Activated T-helper 2 cell treated with anti-CD3 and anti-CD28 coated beads, Interferon-gamma antibody, Interleukin-2, Interleukin-4, amounts not matched to agents 10 μg/mL and 5 μg/mL and 100 μg/mL, durations not matched to agents 14 hours and 24 hours and 36 hours (primary cell): ENCODE data around the gene CYB5D1. TPM values are rescaled to one million over a fixed set of nuclear protein-coding genes. Genes with fewer than 3 reads are reported as not detected.

ENCODE experiments used
- DNase-seq: peaks from one replicate; pipeline ENCODE4 v3.0.0; 2021; ENCODE audit warnings: low spot score
- H3K27ac Mint-ChIP-seq: one replicate; pipeline ENCODE4 v1.8.0; 2021; ENCODE audit warnings: mixed read lengths
- H3K27me3 Mint-ChIP-seq: one replicate; pipeline ENCODE4 v1.8.0; 2021; ENCODE audit warnings: low read depth, mixed read lengths
- H3K36me3 Mint-ChIP-seq: one replicate; pipeline ENCODE4 v1.8.0; 2021; ENCODE audit warnings: low read depth, mixed read lengths
- H3K4me1 Mint-ChIP-seq: one replicate; pipeline ENCODE4 v1.8.0; 2021; ENCODE audit warnings: low read depth, mixed read lengths
- H3K4me3 Mint-ChIP-seq: one replicate; pipeline ENCODE4 v1.8.0; 2021; ENCODE audit warnings: low read depth, mild to moderate bottlenecking, moderate library complexity, mixed read lengths
- H3K9me3 Mint-ChIP-seq: one replicate; pipeline ENCODE4 v1.8.0; 2021; ENCODE audit warnings: mixed read lengths
- intact Hi-C: fragments of 100-400 bp; cut with micrococcal nuclease; formaldehyde crosslinking; loops from one replicate; pipeline ENCODE4 v1.15.1; 2023
- total RNA-seq: library from RNA; stranded (reverse); gene quantifications from 2 replicates; pipeline ENCODE4 v1.2.3, GENCODE V29; 2022

The CYB5D1 gene
- total RNA-seq, 1 donor from 2014 or later = 8.8 TPM

DNA sequence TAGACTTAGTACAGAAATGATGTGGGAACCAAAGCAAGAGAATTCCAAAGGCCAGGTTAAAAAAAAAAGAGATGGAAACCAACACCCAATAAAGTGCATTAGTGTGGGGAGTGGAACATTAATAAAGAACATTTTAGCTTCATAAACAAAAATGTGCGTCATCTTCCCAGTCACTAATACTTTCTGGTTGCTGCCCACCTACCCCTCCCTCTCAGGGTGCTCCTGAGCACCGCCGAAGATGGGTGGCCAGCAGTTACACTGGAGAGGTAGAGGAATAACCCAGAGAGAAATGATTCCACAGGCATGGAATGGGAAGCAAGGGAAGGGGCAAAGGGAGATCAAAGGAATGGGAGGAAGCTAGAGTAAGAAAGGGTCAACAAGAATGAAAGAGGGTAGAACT lies 24.8 kb downstream of the CYB5D1 start:
- Mint-ChIP-seq H3K4me3 (no peak overlapping the region), H3K9me3 (no peaks in the 10 kb centered on the region), H3K27me3 (no peaks in the 10 kb centered on the region), H3K36me3 (peaks cover 8% of the 10 kb centered on the region), H3K27ac (no peak overlapping the region), H3K4me1 (peaks cover 5% of the 10 kb centered on the region)
- DNase-seq = no peak
- intact Hi-C loops = loop anchor here (10.0 kb wide), 1 partner anchor 242 kb away; the partner anchor contains the start of gene HES7

DNA sequence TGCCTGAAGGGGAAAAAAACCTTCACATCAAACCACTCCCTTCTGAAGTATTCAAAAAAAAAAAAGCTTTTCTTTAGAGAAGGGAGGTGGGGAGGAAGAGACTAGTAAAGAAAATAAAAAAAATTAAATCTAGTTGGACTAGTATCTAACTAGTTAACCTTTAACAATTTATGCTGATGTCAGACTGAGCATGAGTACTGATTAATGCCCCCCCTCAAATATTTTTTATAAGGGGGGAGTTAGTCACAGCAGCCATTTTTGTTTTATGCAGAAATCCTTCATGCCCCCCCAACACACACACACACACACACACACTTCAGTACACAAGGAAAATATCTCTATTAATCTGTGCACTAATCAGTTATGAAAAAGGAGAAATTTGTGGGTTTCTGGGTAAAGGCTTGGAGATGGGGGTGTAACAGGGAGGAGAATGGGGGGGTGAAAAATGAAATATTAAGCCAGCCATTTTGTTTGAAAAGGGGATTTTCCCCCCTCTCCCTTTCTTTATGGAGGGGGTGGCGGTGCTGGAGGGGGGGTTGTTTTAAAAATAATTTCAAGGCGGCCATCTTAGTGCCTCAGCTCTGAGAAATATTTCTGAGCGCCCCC lies 26.1 kb downstream of the CYB5D1 start:
- no peaks in the 10 kb centered on the region for H3K27me3 Mint-ChIP-seq
- intact Hi-C loops = loop anchor here (10.0 kb wide), 1 partner anchor 241 kb away; the partner anchor contains the start of gene HES7
- DNase-seq = peak; percentile 23
- peaks cover 8% of the 10 kb centered on the region for H3K36me3 Mint-ChIP-seq
- peak overlapping the region; percentile 76 for H3K27ac Mint-ChIP-seq
- H3K4me3 Mint-ChIP-seq = peak overlapping the region; percentile 70
- H3K9me3 Mint-ChIP-seq = no peaks in the 10 kb centered on the region
- H3K4me1 Mint-ChIP-seq = peaks cover 5% of the 10 kb centered on the region

DNA sequence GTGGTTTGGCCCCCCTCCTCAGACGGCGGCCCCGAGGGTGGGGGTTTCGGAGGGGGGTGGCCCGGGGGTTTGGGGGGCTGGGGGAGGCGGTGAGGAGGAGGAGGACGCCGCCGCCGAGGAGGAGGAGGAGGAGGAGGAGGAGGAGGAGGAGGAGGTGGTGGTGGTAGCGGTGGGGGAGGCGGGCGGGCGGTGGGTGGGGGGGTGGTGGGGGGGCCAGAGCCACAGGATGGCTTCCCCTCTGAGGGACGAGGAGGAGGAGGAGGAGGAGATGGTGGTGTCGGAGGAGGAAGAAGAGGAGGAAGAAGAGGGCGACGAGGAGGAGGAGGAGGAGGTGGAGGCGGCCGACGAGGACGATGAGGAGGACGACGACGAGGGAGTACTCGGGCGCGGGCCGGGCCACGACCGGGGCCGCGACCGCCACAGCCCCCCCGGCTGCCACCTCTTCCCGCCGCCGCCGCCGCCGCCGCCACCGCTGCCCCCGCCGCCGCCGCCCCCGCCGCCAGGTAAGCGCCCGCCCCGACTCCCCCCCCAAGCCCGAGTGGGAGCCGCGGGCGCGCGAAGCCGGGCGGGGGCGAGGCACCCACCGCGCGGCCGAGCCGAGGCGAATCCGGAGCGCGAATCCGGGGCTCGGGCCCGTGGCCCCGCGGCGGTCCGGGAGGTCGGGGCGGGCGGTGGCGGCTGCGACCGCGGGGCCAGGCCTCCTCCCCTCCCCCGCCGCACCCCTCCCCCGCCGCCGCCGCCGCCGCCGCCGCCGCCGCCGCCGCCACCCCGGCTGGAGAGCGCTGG lies 27.0 kb downstream of the CYB5D1 start:
- Mint-ChIP-seq H3K4me1 (peaks cover 5% of the 10 kb centered on the region), H3K9me3 (no peaks in the 10 kb centered on the region), H3K27me3 (no peaks in the 10 kb centered on the region), H3K4me3 (peak overlapping the region; percentile 73), H3K27ac (peak overlapping the region; percentile 79), H3K36me3 (peaks cover 15% of the 10 kb centered on the region)
- peak; percentile 39 for DNase-seq
- intact Hi-C loops = loop anchor here (10.0 kb wide), 1 partner anchor 240 kb away; the partner anchor contains the start of gene HES7

DNA sequence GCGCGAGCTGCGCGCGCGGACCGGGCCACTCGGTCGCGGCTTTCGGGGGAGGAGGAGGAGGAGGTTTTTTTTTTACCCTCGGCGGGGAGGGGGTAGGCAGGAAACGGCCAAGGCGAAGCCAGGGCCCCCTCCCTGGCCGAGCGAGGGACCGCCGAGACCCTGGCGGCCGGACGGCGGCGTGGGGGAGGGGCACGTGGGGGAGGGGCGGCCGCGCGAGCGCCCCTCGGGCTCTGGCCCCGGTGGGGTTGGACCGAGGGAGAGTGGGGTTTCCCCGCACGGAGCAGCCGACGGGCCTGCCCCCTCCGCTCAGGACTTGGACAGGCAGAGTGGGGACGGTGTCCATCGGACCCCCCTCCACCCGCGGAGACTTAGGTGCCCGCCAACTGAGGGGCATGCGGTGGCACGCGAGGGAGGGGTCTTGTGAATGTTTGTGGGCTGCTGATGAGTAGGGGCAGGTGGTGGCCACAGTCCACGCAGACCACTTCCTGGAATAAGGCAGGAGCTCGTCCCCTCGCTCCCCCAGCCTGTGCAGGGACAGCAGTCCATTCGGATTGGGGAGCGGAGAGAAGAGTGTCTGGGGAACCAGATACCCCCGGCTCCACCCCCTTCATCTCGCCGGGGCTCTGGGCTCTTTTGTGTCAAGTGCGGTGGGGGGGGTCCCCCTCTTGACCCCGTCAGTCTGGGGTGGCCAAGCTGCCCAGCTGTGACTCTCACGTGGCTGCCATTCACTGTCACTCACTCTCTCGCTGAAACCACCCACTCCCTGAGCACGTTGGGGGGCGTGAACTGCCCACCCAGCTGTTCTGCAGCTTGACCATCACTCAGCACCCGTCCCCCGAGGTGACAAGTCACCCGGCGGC lies 27.8 kb downstream of the CYB5D1 start:
- H3K36me3 Mint-ChIP-seq = peaks cover 23% of the 10 kb centered on the region
- intact Hi-C loops = loop anchor here (2.0 to 10.0 kb wide), 3 partner anchors 29 to 239 kb away; partner anchors contain the start of genes HES7 and KDM6B
- no peak overlapping the region for H3K27ac Mint-ChIP-seq

DNA sequence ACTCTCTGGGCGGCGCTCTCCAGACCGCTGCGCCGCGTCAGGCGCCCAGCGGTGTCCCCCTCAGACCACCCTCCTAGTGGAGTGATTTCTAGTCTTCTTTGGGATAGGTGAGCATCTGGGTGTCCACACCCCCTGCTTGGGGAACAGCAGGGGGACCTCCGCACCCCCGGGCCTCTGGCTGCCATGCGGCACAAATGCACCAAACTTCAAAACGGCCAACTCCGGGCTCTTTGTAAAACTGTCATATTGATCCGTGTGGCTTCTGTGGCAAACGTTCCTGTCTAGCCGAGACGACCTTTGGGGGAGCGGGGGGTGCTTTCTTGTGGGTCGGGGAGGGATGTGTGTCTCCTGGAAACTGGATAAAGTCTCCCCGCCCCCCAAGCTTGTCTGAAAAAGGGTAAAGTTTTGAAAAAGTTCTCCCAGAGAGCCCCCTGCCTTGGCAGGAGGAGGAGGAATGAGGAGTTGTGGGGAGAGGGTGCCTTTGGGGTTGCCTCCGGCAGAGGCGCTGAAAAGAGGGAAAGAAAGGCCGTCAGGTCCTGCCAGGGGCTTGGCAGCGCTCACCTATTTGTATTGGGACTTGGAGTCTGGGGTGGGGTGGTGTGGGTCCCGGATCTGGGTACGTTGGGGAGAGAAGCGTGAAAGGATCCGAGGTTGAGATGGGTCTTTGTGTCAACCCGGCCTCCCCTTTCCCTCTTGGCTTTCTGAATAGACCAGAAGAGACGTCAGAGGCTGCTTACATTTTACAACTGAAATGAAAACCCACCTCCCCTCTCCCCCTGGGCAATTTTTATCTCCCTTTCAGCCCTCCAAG lies 28.6 kb downstream of the CYB5D1 start:
- Mint-ChIP-seq H3K9me3 (no peaks in the 10 kb centered on the region), H3K27ac (no peak overlapping the region), H3K4me3 (no peak overlapping the region), H3K36me3 (peaks cover 32% of the 10 kb centered on the region), H3K4me1 (peaks cover 8% of the 10 kb centered on the region), H3K27me3 (no peaks in the 10 kb centered on the region)
- intact Hi-C loops = loop anchor here (1.0 to 10.0 kb wide), 6 partner anchors 28 to 238 kb away; partner anchors contain the start of genes CNTROB, HES7, KDM6B and NAA38
- peak; percentile 38 for DNase-seq

More for the DNA sequence above, 27.8 kb downstream of the CYB5D1 start:
- DNase-seq = peak; percentile 43
- H3K4me1 Mint-ChIP-seq = peaks cover 8% of the 10 kb centered on the region
- H3K4me3 Mint-ChIP-seq = peak overlapping the region; percentile 59
- no peaks in the 10 kb centered on the region for H3K9me3 Mint-ChIP-seq
- no peaks in the 10 kb centered on the region for H3K27me3 Mint-ChIP-seq

DNA sequence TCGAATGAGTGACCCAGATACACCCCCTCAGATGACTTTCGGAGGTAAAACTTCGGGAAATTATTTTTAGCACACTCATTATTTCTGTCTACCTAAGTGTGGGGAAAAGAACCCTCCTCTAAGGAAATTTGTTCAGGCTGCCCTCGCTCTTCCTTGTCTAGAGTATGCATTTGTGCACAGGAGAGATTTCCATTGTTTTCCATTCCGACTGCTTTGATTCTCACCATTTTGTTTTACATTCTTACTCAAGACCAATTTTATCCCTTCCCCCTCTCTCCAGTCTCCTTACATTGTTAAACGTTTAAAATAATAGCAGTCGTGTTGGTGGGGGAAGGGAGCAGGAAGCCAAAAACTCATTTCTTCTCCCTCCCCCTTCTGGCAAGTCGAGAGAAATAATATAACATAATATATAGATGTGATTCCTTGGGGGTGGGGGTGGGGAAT lies 29.3 kb downstream of the CYB5D1 start:
- no peak for DNase-seq
- Mint-ChIP-seq H3K27ac (no peak overlapping the region), H3K4me1 (peaks cover 8% of the 10 kb centered on the region), H3K4me3 (no peak overlapping the region), H3K9me3 (no peaks in the 10 kb centered on the region), H3K36me3 (peaks cover 38% of the 10 kb centered on the region), H3K27me3 (no peaks in the 10 kb centered on the region)
- intact Hi-C loops = loop anchor here (1.0 to 10.0 kb wide), 6 partner anchors 28 to 238 kb away; partner anchors contain the start of genes CNTROB, HES7, KDM6B and NAA38

DNA sequence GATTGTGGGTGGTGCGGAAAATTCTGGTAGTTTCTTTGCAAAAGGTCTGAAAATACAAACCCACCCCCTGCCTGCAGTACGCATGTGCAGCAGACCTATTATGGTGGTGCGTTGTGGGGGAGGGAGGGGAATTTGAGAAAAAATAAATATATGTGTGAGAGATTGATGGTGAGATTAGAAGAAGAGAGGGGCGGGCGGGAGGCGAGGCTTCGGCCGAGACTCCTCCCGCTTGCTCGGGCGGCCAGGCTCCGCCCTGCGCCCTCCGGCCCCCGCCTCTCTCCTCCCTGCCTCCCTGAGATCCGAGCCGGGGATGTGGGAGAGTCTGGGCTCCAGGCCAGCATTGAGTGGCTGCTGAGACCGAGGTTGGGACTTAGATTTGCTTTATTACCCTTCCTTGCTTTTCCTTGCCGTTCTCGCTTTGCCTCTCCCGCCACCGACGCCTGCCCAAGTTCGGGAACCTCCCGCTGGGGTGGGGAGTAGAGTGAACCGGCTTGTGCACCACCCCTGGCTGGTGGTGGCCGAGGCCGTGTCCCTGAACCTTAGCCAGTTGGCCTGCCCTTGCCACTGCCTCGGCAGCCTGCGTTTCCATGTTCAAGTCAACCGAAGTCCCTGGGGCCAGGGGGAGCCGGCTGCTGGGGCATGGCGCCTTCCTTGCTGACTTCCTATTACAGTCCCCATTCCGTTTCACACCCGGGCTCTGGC lies 29.8 kb downstream of the CYB5D1 start:
- H3K4me3 Mint-ChIP-seq = no peak overlapping the region
- H3K27ac Mint-ChIP-seq = no peak overlapping the region
- intact Hi-C loops = loop anchor here (1.0 to 10.0 kb wide), 6 partner anchors 27 to 237 kb away; partner anchors contain the start of genes CNTROB, HES7, KDM6B and NAA38
- peaks cover 8% of the 10 kb centered on the region for H3K4me1 Mint-ChIP-seq
- H3K36me3 Mint-ChIP-seq = peaks cover 40% of the 10 kb centered on the region
- peak; percentile 87 for DNase-seq
- H3K27me3 Mint-ChIP-seq = no peaks in the 10 kb centered on the region
- H3K9me3 Mint-ChIP-seq = no peaks in the 10 kb centered on the region

DNA sequence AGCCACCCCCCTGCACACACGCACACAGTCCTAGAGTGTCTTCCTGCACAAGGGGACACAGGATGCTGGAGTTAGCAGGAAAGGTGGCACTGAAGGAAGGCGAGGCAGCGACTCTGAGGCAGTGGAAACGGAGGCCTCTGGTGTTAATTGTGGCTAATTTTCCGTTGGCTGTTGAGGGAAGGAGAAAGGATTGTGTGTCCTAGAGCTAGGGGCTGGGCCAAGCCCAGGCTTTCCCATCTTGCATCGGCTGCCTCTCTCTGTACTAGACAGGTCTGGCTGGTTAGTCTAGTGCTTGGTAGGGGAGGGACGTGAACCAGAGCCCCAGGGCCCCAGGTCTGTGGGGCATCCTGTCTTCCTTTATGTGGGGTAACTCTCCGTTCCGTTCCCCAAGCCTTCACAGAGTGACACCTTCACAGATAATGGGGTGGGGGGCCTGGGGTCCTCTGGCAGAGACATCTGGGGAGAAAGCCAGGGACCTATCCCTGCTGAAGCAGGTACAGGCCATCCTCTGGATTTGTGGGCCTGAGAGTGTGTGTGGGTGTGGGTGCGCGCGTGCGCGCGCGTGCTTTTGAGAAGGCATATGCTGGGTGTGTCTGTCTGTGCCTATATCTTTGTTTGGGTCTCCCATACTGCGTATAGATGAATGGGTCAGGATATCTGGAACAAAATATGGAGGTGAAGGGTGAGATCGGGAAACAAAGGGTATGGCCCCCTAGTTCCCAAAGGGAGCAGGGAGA lies 30.5 kb downstream of the CYB5D1 start, which contains the start of gene CHD3:
Gene CHD3, plus strand, starts transcription at position 606 of the 737 bp plus-strand sequence. CDS start 212 bp downstream, outside the sequence.
- intact Hi-C loops = loop anchor here (10.0 kb wide), 1 partner anchor 236 kb away; the partner anchor contains the start of gene HES7
- DNase-seq = peak; percentile 32
- Mint-ChIP-seq H3K4me3 (no peak within 1 kb of the TSS), H3K4me1 (peaks cover 8% of the 10 kb centered on the region), H3K27ac (peak within 1 kb of the TSS; percentile 49), H3K9me3 (no peaks in the 10 kb centered on the region), H3K27me3 (no peaks in the 10 kb centered on the region), H3K36me3 (peaks cover 44% of the 10 kb centered on the region)

DNA sequence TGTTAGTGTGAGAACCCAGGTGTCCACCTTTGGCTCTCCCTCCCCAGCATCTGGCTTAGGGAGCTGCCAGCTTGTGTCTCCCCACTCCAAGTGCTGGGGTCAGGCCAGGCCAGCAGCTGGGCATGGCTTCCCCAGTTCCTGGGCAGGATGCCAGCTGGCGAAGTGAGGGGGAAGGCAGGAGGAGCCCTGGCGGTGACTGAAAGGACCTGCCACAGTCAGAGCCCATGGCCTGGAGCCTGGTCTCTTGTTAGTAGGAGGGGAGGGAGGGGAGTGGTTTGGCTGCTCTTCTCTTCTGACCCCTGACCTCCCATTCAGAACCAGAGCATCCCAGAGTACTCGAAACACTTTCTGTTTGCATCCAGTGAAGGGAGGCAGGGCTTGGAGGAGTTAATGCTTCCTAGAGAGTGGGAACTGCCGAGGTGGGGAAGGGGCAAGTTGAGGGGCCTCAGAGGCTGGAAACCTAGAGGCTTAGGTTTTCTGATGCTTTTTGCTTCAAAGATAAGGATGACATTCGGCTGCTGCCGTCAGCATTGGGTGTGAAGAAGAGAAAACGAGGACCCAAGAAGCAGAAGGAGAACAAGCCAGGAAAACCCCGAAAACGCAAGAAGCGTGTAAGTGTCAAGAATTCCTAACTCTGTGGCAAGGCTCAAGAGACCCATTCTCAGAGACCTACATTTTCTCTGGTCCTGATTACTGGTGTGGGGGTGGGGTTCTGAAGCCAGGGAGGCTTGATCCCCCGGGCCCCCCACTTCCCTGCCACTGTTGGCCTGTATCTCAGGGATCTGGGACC lies 31.6 kb downstream of the CYB5D1 start:
- H3K36me3 Mint-ChIP-seq = peaks cover 54% of the 10 kb centered on the region
- intact Hi-C loops = loop anchor here (10.0 kb wide), 1 partner anchor 235 kb away; the partner anchor contains the start of gene HES7
- H3K9me3 Mint-ChIP-seq = no peaks in the 10 kb centered on the region
- H3K4me3 Mint-ChIP-seq = no peak overlapping the region
- no peak for DNase-seq
- H3K27ac Mint-ChIP-seq = peak overlapping the region; percentile 49
- peaks cover 6% of the 10 kb centered on the region for H3K4me1 Mint-ChIP-seq
- H3K27me3 Mint-ChIP-seq = no peaks in the 10 kb centered on the region

DNA sequence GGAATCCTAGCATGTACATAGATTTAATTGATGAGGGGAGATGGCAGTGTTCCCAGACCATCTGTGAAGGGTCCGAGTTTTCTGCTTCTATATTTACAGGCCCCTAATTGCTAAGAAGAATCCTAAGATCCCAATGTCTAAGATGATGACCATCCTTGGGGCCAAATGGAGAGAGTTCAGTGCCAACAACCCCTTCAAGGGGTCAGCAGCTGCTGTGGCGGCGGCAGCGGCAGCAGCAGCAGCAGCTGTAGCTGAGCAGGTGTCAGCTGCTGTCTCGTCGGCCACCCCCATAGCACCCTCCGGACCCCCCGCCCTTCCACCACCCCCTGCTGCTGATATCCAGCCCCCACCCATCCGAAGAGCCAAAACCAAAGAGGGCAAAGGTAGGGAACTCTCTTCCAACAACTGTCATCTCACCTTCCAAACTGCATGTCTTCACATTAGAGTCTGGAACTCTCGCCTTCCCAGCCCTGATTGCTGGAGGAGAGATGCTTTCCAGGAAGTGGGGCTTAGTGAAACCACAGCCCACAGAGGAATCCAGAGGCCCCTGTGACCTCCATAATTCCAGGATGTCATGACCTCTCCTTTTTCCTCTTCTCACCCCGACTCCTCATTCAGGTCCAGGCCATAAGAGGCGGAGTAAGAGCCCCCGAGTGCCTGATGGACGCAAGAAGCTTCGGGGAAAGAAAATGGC lies 35.5 kb downstream of the CYB5D1 start:
- no peaks in the 10 kb centered on the region for H3K27me3 Mint-ChIP-seq
- peaks cover 14% of the 10 kb centered on the region for H3K4me1 Mint-ChIP-seq
- H3K27ac Mint-ChIP-seq = no peak overlapping the region
- intact Hi-C loops = no loop called here
- no peaks in the 10 kb centered on the region for H3K9me3 Mint-ChIP-seq
- no peak overlapping the region for H3K4me3 Mint-ChIP-seq
- DNase-seq = no peak
- H3K36me3 Mint-ChIP-seq = peaks cover 81% of the 10 kb centered on the region
